DND-41 (cell line): ENCODE results near the gene SLC25A15.

Experiments used
- EZH2 ChIP-seq: IDR thresholded peaks from 3 replicates; pipeline ENCODE4 v1.6.1; 2012; ENCODE audit warnings: borderline replicate concordance, low read depth, mild to moderate bottlenecking, moderate library complexity, low read length, inconsistent platforms; ENCODE audit not compliant: severe bottlenecking
- TF ChIP-seq, protein P1 (sequence below): IDR thresholded peaks from 2 replicates; pipeline ENCODE4 v1.5.1; 2012; ENCODE audit warnings: borderline replicate concordance, low read length, moderate library complexity, mild to moderate bottlenecking; ENCODE audit not compliant: poor library complexity, severe bottlenecking; ENCODE audit errors: extremely low read depth

DNA sequence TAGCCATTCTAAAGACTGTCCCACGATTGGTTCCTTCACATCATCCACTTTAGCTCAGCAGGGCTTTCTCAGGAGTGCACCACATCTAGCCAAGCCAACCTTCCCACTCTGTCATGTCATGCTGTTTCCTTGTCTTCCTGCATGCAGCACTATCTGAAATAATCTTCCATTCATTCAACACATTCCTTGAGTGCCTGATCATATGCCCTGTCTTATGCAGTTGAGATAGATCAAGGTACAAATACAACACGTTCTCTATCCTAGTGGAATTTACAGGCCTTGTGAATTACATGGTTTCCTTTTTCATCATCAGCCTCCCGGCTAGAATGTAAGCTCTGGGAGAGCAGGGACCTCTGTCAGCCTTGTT, 11.6 kb upstream of the SLC25A15 start:
- TF ChIP-seq, protein P1, sequence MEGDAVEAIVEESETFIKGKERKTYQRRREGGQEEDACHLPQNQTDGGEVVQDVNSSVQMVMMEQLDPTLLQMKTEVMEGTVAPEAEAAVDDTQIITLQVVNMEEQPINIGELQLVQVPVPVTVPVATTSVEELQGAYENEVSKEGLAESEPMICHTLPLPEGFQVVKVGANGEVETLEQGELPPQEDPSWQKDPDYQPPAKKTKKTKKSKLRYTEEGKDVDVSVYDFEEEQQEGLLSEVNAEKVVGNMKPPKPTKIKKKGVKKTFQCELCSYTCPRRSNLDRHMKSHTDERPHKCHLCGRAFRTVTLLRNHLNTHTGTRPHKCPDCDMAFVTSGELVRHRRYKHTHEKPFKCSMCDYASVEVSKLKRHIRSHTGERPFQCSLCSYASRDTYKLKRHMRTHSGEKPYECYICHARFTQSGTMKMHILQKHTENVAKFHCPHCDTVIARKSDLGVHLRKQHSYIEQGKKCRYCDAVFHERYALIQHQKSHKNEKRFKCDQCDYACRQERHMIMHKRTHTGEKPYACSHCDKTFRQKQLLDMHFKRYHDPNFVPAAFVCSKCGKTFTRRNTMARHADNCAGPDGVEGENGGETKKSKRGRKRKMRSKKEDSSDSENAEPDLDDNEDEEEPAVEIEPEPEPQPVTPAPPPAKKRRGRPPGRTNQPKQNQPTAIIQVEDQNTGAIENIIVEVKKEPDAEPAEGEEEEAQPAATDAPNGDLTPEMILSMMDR, result no peak
- TF ChIP-seq EZH2, result no peak
